Measurements from ENCODE around the gene PPP2R3B.

PPP2R3B gene

DNA sequence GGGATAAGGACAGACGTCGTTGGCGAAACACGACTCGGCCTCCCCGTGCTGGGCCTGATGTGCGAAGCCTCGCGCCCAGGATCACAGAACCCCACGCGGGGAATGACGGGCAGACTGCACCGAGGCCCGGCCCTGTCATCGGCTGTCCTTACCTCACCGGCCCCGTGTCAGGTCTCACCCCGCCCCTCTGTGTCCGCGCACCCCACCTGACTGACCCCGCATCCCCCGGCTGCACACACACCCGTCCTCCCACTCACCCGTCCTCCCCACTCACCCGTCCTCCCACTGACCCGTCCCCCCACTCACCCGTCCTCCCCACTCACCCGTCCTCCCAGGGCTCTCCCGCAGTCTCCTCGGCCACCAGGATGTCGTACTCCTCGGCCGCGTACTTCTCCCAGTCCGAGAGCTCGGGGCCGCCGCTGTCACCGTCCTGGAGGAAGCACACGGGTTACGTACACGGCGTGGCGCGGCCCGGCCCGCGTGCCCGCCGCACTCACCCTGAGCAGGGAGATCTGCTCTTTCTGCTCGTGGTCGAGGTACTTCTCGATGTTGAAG, 48.3 kb downstream of the PPP2R3B start:
- H3K4me3 ChIP-seq (ENCODE audit: control insufficient read depth, low read depth, low read length), result no peak overlapping the region
- TF ChIP-seq, protein P1, sequence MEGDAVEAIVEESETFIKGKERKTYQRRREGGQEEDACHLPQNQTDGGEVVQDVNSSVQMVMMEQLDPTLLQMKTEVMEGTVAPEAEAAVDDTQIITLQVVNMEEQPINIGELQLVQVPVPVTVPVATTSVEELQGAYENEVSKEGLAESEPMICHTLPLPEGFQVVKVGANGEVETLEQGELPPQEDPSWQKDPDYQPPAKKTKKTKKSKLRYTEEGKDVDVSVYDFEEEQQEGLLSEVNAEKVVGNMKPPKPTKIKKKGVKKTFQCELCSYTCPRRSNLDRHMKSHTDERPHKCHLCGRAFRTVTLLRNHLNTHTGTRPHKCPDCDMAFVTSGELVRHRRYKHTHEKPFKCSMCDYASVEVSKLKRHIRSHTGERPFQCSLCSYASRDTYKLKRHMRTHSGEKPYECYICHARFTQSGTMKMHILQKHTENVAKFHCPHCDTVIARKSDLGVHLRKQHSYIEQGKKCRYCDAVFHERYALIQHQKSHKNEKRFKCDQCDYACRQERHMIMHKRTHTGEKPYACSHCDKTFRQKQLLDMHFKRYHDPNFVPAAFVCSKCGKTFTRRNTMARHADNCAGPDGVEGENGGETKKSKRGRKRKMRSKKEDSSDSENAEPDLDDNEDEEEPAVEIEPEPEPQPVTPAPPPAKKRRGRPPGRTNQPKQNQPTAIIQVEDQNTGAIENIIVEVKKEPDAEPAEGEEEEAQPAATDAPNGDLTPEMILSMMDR (conservative IDR thresholded peaks at IDR 0.05; ENCODE audit: control insufficient read depth, insufficient read depth, low read depth, low read length), result no peak
- DNase-seq (ENCODE audit: low read depth), result no peak

DNA sequence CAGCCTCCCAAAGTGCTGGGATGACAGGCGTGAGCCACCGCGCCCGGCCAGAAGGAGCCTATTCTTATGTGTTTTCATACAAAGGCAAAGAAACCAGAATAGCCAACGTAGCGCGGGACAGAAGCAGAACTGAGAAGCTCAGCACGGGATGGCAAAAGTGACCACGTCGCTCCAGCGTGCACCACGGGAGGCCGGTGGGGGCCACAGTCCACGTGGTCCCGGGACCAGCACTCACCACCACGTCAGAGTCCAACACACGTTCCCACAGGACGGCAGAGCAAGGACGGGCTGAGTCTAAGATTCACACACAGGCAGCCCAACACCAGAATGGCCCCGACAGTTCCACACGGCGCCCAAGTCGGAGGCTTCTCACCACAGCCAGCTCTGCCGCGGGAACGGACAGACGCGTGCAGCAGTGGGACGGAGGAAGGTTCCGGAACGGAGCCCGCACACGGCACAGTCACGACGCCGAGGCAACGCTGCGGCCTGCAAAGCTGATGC, 49.3 kb downstream of the PPP2R3B start:
- no peak for DNase-seq (ENCODE audit: low read depth)
- TF ChIP-seq, protein P1 (conservative IDR thresholded peaks at IDR 0.05; ENCODE audit: control insufficient read depth, insufficient read depth, low read depth, low read length), result no peak
- H3K4me3 ChIP-seq (ENCODE audit: control insufficient read depth, low read depth, low read length), result no peak overlapping the region

DNA sequence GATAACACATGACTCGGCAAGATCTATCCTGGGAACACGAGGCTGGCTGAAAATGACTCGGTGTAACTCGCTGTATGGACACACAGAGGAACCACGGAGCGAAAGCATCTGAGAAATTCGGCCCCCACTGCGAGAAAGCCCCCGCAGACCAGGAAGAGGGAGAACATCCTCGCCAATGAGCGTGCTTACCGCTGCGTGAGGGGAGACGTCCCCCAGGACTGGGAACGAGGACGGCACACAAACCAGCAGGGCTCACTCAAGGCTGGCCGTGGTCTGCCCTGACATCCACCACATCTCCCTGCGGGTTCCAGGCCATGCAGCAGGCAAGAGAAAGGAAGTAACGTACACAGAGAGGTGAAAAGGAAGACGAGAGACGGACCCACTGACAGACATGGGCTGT, 50.5 kb downstream of the PPP2R3B start:
- TF ChIP-seq, protein P1 (conservative IDR thresholded peaks at IDR 0.05; ENCODE audit: control insufficient read depth, insufficient read depth, low read depth, low read length), result no peak

DNA sequence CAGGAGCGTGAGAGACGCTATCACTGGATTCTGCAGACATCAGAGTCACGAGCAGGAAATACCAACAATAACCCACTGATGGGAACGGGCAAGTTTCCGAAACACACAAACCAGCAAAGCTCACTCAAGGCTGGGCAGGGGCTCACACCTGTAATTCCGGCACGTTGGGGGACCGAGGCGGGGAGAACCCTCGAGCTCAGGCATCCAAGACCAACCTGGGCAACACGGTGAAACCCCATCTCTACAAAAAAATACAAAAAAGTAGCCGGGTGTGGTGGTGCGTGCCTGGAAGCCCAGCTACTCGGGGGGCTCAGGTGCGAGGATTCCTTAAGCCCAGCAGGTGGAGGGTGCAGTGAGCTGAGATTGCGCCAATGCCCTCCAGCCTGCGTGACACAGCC, 51.0 kb downstream of the PPP2R3B start:
- H3K4me3 ChIP-seq (ENCODE audit: control insufficient read depth, low read depth, low read length), result no peak overlapping the region
- TF ChIP-seq, protein P1 (conservative IDR thresholded peaks at IDR 0.05; ENCODE audit: control insufficient read depth, insufficient read depth, low read depth, low read length), result no peak
- DNase-seq (ENCODE audit: low read depth), result no peak

More for the DNA sequence above, 50.5 kb downstream of the PPP2R3B start:
- H3K4me3 ChIP-seq (ENCODE audit: control insufficient read depth, low read depth, low read length), result no peak overlapping the region
- no peak for DNase-seq (ENCODE audit: low read depth)

DNA sequence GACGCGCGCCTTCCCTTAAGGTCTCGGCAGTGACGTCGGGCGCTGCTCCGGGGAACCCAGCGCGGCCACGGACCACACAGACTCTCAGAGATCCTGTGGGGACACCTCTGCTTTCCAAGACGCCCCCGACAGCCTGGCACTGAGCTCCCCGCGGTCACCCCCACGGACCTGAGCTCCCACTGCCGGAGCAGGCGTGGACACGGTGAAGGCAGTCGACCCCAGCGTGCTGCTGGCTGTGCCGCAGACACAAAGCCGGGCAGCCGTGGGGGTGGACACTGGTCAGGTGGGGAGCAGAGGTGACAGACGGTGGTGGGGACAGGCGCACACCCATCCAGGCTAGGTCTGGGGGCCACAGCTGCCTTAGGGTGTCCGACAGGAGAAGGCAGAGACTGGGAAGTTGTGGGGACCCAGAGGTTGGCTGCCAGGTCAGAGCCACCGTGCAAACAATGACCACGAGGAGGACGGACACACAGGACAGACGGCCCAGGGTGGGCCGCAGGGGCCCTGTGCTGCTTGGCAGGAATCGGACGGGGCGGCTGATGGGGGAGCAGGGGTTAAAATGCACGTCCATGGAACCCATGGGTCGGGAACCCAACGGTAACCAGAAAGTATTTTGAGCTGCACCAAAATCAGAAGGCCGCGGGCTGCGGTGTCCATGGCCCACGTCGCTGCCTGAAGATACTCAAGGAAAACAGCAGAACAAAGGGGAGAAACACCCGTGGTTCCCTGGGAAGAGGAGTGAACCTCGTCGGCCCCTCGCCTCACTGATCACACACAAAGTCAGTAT, 51.5 kb downstream of the PPP2R3B start:
- no peak for DNase-seq (ENCODE audit: low read depth)
- H3K4me3 ChIP-seq (ENCODE audit: control insufficient read depth, low read depth, low read length), result no peak overlapping the region
- TF ChIP-seq, protein P1 (conservative IDR thresholded peaks at IDR 0.05; ENCODE audit: control insufficient read depth, insufficient read depth, low read depth, low read length), result no peak

DNA sequence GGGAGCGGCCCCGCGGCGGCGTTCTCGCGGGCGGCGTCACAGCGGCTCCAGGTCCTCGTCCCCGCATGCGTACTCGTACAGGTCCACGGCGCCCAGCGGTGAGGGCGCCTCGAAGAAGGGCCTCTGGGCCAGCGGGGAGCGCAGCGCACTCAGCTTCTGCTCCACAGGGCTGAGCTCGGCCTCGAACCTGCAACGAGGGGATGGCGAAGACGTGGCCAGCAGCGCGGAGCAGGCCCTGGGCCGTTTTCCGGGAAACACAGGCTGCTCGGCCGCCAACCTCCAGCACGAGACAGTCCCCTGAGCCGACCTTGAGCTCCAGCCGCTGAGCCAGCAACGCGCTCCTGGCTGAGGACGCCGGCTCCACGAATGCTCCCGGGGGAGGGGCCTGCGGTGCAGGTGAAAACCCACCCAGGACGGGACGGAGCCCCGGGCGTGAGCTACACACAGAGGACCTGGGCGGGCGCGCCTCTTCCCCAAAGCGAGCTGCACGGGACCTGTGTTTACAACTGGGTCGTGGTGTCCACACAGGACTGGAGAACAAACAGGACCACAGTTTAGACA, 52.3 kb downstream of the PPP2R3B start:
- no peak for DNase-seq (ENCODE audit: low read depth)
- TF ChIP-seq, protein P1 (conservative IDR thresholded peaks at IDR 0.05; ENCODE audit: control insufficient read depth, insufficient read depth, low read depth, low read length), result no peak

More for the DNA sequence above, 52.3 kb downstream of the PPP2R3B start:
- H3K4me3 ChIP-seq (ENCODE audit: control insufficient read depth, low read depth, low read length), result no peak overlapping the region

Measured in fibroblast of mammary gland (primary cell).